Measurements from ENCODE around the gene SCAMP4.
A peak's percentile ranks its signal among the peaks of the same experiment; 100 is the strongest.
"Not testable (repeated sequence)": the region's sequence is repeated elsewhere in the genome, so short reads cannot be mapped to it uniquely, and the experiment has no call there.

SCAMP4 gene

GRCh38 chr19:1882786-1883692 is 22.2 kb upstream of the SCAMP4 start:
- no peak for DNase-seq (ENCODE audit: low spot score)

GRCh38 chr19:1883784-1884183 is 21.4 kb upstream of the SCAMP4 start:
- no peak for DNase-seq (ENCODE audit: low spot score)

- no peak for DNase-seq (ENCODE audit: low spot score)
These were observed 20.9 kb upstream of the SCAMP4 start for GRCh38 chr19:1884291-1884718.

- DNase-seq (ENCODE audit: low spot score) = no peak
These were observed 20.4 kb upstream of the SCAMP4 start for GRCh38 chr19:1884719-1885334.

- DNase-seq (ENCODE audit: low spot score) = peak; percentile 97
These were observed 19.6 kb upstream of the SCAMP4 start, which contains the start of gene ABHD17A for GRCh38 chr19:1885398-1886119. Gene ABHD17A, minus strand, starts transcription at chr19:1885496. Its CDS starts 3,930 bp downstream, at chr19:1881566.

GRCh38 chr19:1886360-1886759 is 18.8 kb upstream of the SCAMP4 start:
- not testable (repeated sequence) for DNase-seq (ENCODE audit: low spot score)

- no peak for DNase-seq (ENCODE audit: low spot score)
These were observed 16.8 kb upstream of the SCAMP4 start for GRCh38 chr19:1888385-1888784.

GRCh38 chr19:1889907-1890306 is 15.3 kb upstream of the SCAMP4 start:
- DNase-seq (ENCODE audit: low spot score) = no peak

GRCh38 chr19:1893791-1894190 is 11.4 kb upstream of the SCAMP4 start:
- no peak for DNase-seq (ENCODE audit: low spot score)

GRCh38 chr19:1896508-1896907 is 8.7 kb upstream of the SCAMP4 start:
- no peak for DNase-seq (ENCODE audit: low spot score)

- DNase-seq (ENCODE audit: low spot score) = no peak
These were observed 3.2 kb upstream of the SCAMP4 start for GRCh38 chr19:1901940-1902404.

GRCh38 chr19:1902923-1903322 is 2.3 kb upstream of the SCAMP4 start:
- DNase-seq (ENCODE audit: low spot score) = no peak

GRCh38 chr19:1904860-1905109 is 414 bp upstream of the SCAMP4 start:
- DNase-seq (ENCODE audit: low spot score) = no peak

- no peak for DNase-seq (ENCODE audit: low spot score)
These were observed 720 bp downstream of the SCAMP4 start for GRCh38 chr19:1905863-1906375.

- DNase-seq (ENCODE audit: low spot score) = no peak
These were observed 1.9 kb downstream of the SCAMP4 start for GRCh38 chr19:1906985-1907562.

GRCh38 chr19:1907563-1908363 is 2.6 kb downstream of the SCAMP4 start:
- no peak for DNase-seq (ENCODE audit: low spot score)

- DNase-seq (ENCODE audit: low spot score) = no peak
These were observed 3.1 kb downstream of the SCAMP4 start for GRCh38 chr19:1908364-1908678.

GRCh38 chr19:1909761-1910080 is 4.5 kb downstream of the SCAMP4 start:
- no peak for DNase-seq (ENCODE audit: low spot score)

- no peak for DNase-seq (ENCODE audit: low spot score)
These were observed 5.0 kb downstream of the SCAMP4 start for GRCh38 chr19:1910177-1910576.

GRCh38 chr19:1911098-1911497 is 5.9 kb downstream of the SCAMP4 start:
- DNase-seq (ENCODE audit: low spot score) = no peak

GRCh38 chr19:1911995-1912394 is 6.8 kb downstream of the SCAMP4 start:
- no peak for DNase-seq (ENCODE audit: low spot score)
